Osteoblast (primary cell): Measurements from ENCODE around the gene REV1. TPM values are rescaled to one million over a fixed set of nuclear protein-coding genes. Genes with fewer than 3 reads are reported as not detected.

Source experiments
- DNase-seq: peaks from one replicate; pipeline ENCODE4 v3.0.0; 2011; ENCODE audit warnings: low spot score, mixed read lengths; ENCODE audit not compliant: insufficient read length; ENCODE audit errors: missing footprints
- H2AFZ ChIP-seq: 2 replicates; pipeline ENCODE4 v1.6.0; 2011; ENCODE audit warnings: mild to moderate bottlenecking, low read length
- H3K27ac ChIP-seq: 2 replicates; pipeline ENCODE4 v1.5.1; 2011; ENCODE audit warnings: mild to moderate bottlenecking, low read depth, low read length, moderate library complexity
- H3K27me3 ChIP-seq: 2 replicates; pipeline ENCODE4 v1.6.0; 2012; ENCODE audit warnings: mild to moderate bottlenecking, control low read depth, inconsistent platforms, low read length, moderate library complexity; ENCODE audit not compliant: insufficient read depth
- H3K36me3 ChIP-seq: 2 replicates; pipeline ENCODE4 v1.5.1; 2011; ENCODE audit warnings: mild to moderate bottlenecking, low read length, control low read depth, moderate library complexity; ENCODE audit not compliant: insufficient read depth
- H3K4me1 ChIP-seq: 2 replicates; pipeline ENCODE4 v1.5.1; 2011; ENCODE audit warnings: mild to moderate bottlenecking, low read length, control low read depth, moderate library complexity; ENCODE audit not compliant: insufficient read depth
- H3K4me2 ChIP-seq: 2 replicates; pipeline ENCODE4 v1.6.0; 2011; ENCODE audit warnings: mild to moderate bottlenecking, low read length; ENCODE audit not compliant: insufficient read depth
- H3K4me3 ChIP-seq: fragments of 200-600 bp; sonication (generic); 3 replicates; pipeline ENCODE4 v1.5.1; 2012; ENCODE audit warnings: mild to moderate bottlenecking, low read length, inconsistent platforms; ENCODE audit not compliant: insufficient read depth
- H3K79me2 ChIP-seq: 2 replicates; pipeline ENCODE4 v1.6.0; 2012; ENCODE audit warnings: mild to moderate bottlenecking, low read length, control low read depth, inconsistent platforms; ENCODE audit not compliant: insufficient read depth
- H3K9me3 ChIP-seq: 2 replicates; pipeline ENCODE4 v1.5.1; 2011; ENCODE audit warnings: low read depth, low read length, control low read depth
- H4K20me1 ChIP-seq: 2 replicates; pipeline ENCODE4 v1.6.0; 2012; ENCODE audit warnings: mild to moderate bottlenecking, low read length, control low read depth; ENCODE audit not compliant: insufficient read depth
- CTCF ChIP-seq: IDR thresholded peaks from 2 replicates; pipeline ENCODE4 v1.5.1; 2011; ENCODE audit warnings: mild to moderate bottlenecking, low read depth, low read length, moderate library complexity; ENCODE audit errors: extremely low read depth
- total RNA-seq: library from RNA; depleted of rRNA; stranded (reverse); fragments of >200 nt; gene quantifications from 2 replicates; pipeline ENCODE4 v1.2.3, GENCODE V29; 2012

The REV1 gene
- total RNA-seq, 1 donor = 37.3 TPM

DNA sequence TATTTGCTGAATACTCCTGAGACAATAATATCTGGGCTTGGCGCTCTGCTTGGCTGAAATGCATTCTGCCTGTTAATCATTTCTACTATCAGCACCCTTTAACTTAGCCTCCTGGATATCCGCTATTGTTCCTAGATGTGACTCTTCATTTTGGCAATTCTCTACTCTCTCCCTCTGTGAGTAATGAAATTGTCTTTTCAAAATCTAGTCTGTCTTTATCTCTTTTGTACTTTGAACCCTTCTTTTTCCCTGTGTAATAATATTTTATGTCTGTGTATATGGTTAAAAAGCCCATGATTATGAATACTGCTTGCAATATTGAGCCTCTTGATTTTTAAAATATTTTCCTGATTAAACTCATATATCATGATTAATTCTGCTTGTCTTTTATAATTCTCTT, 6.2 kb upstream of the REV1 start:
- DNase-seq = no peak
- Histone ChIP-seq H3K36me3 (no peaks in the 10 kb centered on the region), H3K4me2 (no peak overlapping the region), H3K27ac (no peak overlapping the region), H3K4me1 (no peaks in the 10 kb centered on the region), H4K20me1 (no peaks in the 10 kb centered on the region), H3K79me2 (no peaks in the 10 kb centered on the region), H3K27me3 (peaks cover 35% of the 10 kb centered on the region), H2AFZ (no peak overlapping the region), H3K9me3 (no peaks in the 10 kb centered on the region), H3K4me3 (no peak overlapping the region)
- no peak for TF ChIP-seq CTCF

DNA sequence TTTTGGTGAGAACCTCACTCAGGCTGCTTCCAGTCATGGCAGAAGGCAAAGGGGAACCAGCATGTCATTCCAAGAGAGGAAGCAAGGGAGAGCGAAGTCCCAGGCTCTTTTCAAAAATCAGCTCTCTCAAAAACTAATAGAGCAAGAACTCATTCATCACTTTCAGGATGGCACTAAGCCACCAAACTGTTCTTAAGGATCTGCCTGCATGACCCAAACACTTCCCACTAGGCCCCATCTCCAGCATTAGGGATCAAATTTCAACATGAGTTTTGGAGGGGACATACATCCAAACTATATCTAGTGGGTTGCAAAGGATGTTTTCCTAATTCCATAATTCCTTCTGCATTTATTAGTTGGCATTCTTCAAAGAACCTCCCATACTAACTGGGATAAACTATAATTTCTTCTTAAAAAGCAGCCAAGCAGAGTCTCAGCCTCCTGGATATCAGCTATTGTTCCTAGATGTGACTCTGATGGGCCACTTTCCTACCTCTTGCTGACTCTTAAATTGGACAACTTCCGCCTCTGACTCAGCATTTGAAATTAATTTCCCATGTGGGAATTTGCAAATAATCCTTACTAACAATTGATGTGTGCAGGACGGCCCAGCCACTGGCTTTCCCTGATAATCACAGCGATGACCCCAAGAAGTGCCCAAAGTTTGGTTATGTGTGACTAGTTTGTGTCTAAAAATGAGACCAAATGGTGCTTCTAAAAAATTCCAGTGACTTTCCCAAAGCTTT, 5.5 kb upstream of the REV1 start:
- Histone ChIP-seq H3K27ac (no peak overlapping the region), H4K20me1 (no peaks in the 10 kb centered on the region), H3K4me1 (peaks cover 6% of the 10 kb centered on the region), H3K4me2 (no peak overlapping the region), H3K27me3 (peaks cover 31% of the 10 kb centered on the region), H3K36me3 (no peaks in the 10 kb centered on the region), H2AFZ (no peak overlapping the region), H3K79me2 (no peaks in the 10 kb centered on the region), H3K4me3 (no peak overlapping the region), H3K9me3 (no peaks in the 10 kb centered on the region)
- DNase-seq = no peak
- TF ChIP-seq CTCF = no peak

- DNase-seq = no peak
- no peaks in the 10 kb centered on the region for H3K36me3 ChIP-seq
- H3K4me1 ChIP-seq = peaks cover 11% of the 10 kb centered on the region
- no peak overlapping the region for H2AFZ ChIP-seq
- no peaks in the 10 kb centered on the region for H3K9me3 ChIP-seq
- TF ChIP-seq CTCF = no peak
- H3K4me2 ChIP-seq = no peak overlapping the region
- H3K79me2 ChIP-seq = peaks cover 16% of the 10 kb centered on the region
- no peak overlapping the region for H3K4me3 ChIP-seq
- H3K27me3 ChIP-seq = peaks cover 15% of the 10 kb centered on the region
- peaks cover 12% of the 10 kb centered on the region for H4K20me1 ChIP-seq
- H3K27ac ChIP-seq = no peak overlapping the region
Measured at GRCh38 chr2:99492721-99493120, 2.9 kb upstream of the REV1 start.

DNA sequence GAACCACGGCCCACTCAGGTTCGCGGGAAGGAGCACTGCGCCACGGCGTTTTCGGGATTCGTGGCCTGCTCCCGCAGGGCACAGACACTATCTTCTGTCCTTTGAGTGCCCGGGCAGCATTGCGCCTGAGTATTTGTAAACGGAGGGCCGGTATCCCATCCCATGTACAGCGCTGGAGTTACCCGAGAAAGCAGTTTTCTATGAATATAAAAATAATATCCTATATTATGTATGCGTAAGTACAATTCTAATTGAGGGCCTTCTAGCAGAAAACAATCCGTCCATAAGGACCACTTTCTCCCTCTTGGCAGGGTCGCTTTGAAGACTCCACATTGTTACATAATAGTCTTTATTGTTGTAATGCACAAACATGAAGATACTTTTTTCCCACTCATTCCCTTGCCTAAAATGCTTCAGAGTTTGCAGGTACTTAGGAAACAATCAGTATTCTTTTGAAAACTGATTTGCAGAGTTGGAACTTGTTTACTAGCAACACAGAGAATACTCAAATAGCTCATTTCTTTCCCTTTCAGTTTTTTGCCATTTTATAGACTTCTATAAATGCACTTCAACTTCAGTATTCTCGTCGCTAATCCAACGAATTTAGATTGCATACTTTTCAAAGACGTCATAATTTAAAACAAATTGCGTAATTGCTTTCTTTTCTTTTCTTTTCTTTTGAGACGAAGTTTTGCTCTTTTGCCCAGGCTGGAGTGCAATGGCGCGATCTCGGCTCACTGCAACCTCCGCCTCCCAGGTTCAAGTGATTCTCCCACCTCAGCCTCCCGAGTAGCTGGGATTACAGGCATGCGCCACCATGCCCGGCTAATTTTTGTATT, 1.0 kb upstream of the REV1 start:
- no peak for DNase-seq
- Histone ChIP-seq H3K4me3 (peak overlapping the region; percentile 90), H3K4me2 (peak overlapping the region; percentile 86), H3K27ac (peak overlapping the region; percentile 24), H3K79me2 (peaks cover 35% of the 10 kb centered on the region), H3K27me3 (peaks cover 7% of the 10 kb centered on the region), H4K20me1 (peaks cover 25% of the 10 kb centered on the region), H3K4me1 (peaks cover 14% of the 10 kb centered on the region), H3K36me3 (no peaks in the 10 kb centered on the region), H2AFZ (peak overlapping the region; percentile 94), H3K9me3 (no peaks in the 10 kb centered on the region)
- TF ChIP-seq CTCF = no peak
